Measurements from ENCODE around the gene KCNQ5.

GRCh38 chr6:72905705-72906478 lies 284.0 kb downstream of the KCNQ5 start:
- TF ChIP-seq EP300 (IDR thresholded peaks at IDR 0.05) (no peak), POLR2A (IDR thresholded peaks at IDR 0.05) (no peak), CTCF (IDR thresholded peaks at IDR 0.05) (no peak), POLR2AphosphoS5 (IDR thresholded peaks at IDR 0.05) (no peak)

All from suprapubic skin (tissue), 4 donors.